Upper lobe of left lung (tissue), 4 donors: ENCODE measurements around the gene ADAP1.
"Not testable (repeated sequence)": the region's sequence is repeated elsewhere in the genome, so short reads cannot be mapped to it uniquely, and the experiment has no call there.

Source experiments
- CTCF ChIP-seq, 6 experiments: fragments of 450-650 bp in 4 of 6; fragments of 200-600 bp in 2 of 6; sonication (generic) in 2 of 6; IDR thresholded peaks; one replicate each; pipeline ENCODE4 v1.5.1; 2016 to 2019; ENCODE audit warnings: antibody characterized with exemption in 6 of 6
- EP300 ChIP-seq, 4 donors: sonication (generic); formaldehyde crosslinking; IDR thresholded peaks; one replicate each; pipeline ENCODE4 v1.5.1; 2017; ENCODE audit warnings: antibody characterized with exemption in 4 of 4, control low read depth in 2 of 4

GRCh38 chr7:943793-944192 is 10.7 kb downstream of the ADAP1 start:
- TF ChIP-seq EP300, CTCF (IDR thresholded peaks at IDR 0.05): not testable (repeated sequence)
